Right renal pelvis (tissue), 4 donors: ENCODE data around the gene RFK. TPM values are rescaled to one million over a fixed set of nuclear protein-coding genes. Genes with fewer than 3 reads are reported as not detected.
A peak's percentile ranks its signal among the peaks of the same experiment; 100 is the strongest.

Experiments used
- DNase-seq, 4 donors: peaks; one replicate each; pipeline ENCODE4 v3.0.0-alpha.2; 2013; ENCODE audit warnings: low read depth in 4 of 4, low spot score in 3 of 4, missing footprints in 1 of 4
- polyA plus RNA-seq, 4 donors: library from polyadenylated mRNA; unstranded; fragments of 120-200 nt; gene quantifications; one replicate each; pipeline ENCODE4 v1.2.1, GENCODE V29; 2013; ENCODE audit not compliant: insufficient read length in 4 of 4

The RFK gene
- polyA plus RNA-seq, 4 donors, result 26.5 to 39.6 (median 38.1) TPM

DNA sequence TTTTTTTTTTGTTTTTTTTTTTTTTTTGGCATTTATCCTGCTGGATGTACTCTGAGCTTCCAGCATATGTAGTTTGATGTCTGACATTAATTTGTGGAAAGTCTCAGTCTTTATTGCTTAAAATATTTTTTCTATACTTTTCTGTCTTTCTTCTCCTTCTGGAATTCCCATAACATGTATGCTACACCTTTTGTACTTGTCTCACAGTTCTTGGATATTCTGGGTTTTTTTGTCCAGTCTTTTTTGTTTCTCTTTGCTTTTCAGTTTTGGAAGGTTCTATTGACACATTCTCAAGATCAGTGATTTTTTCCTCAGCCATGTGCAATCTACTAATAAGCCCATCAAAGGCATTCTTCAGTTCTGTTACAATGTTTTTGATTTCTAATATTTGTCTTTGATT lies 19.4 kb upstream of the RFK start:
- no peak for DNase-seq

DNA sequence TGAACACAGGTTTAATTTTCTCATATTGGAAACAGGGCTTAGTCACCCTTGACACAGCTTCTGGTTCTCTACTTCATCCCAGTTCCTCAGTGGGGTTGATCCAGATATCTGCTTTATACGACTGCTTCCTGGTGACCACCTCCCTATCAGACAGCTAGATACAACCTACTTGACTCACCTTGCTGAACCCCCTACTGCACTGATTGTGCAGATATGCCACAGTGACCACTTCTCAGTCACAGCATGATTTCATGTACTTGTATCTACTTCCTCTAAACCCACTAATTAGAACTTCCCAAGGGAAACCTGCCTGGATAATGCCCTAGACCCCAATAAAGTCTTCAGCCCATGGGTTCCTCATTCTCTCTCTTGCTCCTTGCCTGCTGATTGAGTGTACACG lies 18.4 kb upstream of the RFK start:
- no peak for DNase-seq

DNA sequence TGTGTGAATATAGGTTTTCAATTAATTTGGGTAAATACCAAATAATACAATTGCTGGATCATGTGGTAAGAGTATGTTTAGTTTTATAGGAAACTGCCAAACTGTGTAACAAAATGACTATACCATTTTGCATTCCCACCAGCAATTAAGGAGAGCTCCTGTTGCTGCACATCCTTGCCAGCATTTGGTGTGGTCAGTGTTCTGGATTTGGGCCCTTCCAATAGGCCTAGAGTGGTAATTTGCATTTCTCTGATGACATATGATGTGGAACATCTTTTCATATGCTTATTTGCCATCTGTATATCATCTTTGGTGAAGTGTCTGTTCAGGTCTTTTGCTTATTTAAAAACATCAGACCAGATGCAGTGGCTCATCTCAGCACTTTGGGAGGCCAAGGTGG lies 11.6 kb upstream of the RFK start:
- no peak for DNase-seq

DNA sequence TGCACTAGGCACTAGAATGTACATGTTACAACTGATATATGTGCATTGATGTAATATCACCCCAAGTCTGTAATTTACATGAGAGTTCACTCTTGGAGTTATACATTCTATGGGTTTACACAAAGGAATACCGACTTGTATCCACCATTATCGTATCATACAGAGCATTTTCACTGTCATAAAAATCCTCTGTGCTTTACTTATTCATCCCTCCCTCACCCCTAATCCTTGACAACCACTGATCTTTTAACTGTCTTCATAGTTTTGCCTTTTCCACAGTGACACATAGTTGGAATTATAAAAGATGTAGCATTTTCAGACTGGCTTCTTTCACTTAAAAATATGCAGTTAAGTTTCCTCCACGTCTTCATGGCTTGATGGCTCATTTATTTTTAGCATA lies 11.1 kb upstream of the RFK start:
- no peak for DNase-seq

DNA sequence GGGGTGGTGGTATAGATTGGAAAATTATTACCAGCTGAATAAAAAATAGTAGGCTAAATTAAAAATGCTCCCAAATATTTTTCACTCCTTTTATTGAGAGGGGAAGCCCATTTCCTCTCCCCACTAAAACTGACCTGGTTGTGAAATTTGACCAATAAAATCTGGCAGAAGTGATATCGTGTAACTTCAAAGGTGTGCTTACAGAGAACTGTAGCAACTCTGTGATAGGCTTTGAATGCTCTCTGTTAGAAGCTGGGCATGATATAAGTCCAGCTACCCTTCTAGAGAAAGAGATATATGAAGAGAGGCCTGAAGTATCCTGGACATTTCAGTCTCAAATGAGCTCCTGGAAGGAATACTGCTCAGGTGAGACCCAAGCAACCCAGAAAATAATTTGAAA lies 10.2 kb upstream of the RFK start:
- DNase-seq, result no peak

DNA sequence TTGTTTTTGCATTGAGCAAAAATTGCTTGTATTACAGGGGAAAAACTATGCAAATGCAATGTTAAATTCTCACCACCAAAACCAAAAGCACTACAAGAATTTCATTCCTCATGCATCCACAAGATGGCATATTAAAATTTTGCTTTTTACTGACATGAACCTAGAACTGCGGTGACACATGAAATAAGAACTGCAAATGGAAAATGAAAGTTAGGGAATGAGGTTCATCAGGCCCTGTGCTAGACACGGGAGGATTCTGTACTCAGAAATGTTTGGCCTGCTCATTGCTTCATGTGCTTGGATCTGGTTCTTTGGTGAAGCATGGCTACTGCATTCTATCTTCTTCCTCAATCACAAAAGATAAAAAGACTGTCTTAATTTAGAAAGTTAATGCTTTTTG lies 9.1 kb upstream of the RFK start:
- no peak for DNase-seq

DNA sequence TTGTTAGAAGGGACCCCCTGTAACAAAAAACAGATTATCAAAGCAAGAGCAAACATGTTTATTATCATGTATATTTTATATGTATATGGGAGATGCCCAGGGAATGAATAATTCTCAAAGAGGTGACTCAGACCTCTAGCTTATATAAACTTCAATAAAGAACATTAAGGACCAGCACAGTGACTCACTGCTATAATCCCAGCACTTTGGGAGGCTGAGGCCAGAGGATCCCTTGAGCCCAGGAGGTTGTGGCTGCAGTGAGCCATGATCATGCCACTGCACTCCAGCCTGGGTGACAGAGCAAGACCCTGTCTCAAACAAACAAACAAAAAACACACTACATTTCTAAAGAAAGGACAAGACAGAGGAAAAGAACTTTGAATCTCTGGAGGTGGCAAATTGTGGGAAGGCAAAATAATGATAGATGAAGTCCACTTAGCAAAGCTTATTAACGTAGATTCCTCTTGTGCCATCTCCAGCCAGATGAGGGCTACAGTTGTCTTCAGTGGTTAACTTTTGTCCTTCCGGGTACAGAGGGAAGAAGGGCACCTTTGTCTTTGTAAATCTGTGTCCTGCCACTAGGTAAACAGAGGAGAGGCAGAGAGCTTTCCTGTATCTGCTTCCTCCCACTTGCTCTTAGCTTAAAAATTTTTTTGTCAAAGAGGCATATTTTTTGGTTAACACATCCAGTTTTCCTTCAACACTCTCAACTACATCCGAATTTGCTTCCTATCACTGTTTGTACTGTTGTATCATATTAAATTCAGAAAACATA lies 7.5 kb upstream of the RFK start:
- DNase-seq, result no peak

DNA sequence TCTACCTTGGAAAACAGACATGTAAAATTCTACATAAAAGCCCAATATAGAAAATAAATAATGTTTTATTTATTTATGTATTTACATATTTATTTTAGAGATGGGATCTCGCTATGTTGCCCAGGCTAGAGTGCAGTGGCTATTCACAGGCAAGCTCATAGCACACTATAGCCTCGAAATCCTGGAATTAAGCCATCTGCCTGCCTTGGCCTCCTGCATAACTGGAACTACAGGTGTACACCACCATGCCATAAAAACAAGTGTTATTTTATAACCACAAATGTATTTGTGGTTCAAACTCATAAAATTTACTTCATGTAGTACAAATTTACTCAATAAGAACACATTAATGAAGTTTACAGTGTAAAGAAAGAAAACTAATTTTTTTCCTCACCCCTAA lies 7.0 kb upstream of the RFK start:
- DNase-seq, result no peak

DNA sequence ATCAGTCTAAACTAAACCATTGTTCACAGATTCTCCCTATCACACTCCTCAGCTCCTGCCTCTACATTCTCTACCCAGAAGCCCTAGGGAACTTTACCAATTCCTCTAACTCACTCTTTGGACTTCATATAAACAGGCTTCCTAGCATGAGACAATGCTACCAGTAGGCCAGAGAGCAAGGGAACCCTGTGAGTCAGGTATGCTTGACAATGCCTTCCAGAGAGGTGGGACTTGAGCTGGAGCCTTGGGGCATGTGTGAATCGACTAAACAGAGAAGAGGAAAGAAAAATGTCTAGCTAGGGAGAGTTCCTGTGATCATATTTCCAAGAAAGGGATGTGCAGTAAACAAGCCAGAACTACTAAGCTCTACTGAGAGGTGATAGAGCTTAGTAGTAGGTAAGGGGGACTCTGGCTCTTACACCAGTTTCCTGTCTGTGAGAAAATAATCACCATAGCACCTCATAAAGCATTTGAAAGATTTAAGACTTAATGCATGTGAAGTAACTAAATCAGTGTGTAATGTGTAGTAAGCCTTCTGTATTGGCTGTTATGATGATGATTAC lies 6.4 kb upstream of the RFK start:
- no peak for DNase-seq

DNA sequence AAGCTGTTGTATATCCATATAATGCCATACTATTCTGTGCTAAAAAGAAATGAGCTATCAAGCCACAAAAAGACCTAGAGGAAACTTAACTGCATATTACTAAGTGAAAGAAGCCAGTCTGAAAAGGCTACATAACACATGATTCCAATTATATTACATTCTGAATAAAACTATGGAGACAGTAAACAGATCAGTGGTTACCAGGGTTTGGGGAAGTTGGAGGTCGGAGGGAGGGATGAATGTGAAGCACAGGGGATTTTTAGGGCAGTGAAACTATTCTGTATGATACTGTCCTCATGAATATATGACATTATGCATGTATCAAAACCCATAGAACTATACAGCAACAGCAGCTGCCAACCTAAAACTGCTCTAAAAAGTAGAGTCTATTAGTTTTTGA lies 5.6 kb upstream of the RFK start:
- no peak for DNase-seq

DNA sequence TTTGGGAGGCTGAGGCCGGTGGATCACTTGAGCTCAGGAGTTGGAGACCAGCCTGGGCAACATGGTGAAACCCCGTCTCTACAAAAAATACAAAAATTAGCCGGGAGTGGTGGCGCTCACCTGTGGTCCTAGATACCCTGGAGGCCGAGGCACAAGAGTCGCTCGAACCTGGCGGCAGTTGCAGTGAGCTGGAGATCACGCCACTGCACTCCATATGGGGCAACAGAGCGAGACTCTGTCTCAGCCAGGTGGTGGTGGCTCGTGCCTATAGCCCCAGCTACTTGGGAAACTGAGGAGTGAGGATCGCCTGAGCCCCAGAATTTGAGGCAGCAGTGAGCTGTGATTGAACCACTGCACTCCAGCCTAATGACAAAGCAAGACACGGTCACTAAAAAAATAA lies 2.4 kb upstream of the RFK start:
- no peak for DNase-seq

DNA sequence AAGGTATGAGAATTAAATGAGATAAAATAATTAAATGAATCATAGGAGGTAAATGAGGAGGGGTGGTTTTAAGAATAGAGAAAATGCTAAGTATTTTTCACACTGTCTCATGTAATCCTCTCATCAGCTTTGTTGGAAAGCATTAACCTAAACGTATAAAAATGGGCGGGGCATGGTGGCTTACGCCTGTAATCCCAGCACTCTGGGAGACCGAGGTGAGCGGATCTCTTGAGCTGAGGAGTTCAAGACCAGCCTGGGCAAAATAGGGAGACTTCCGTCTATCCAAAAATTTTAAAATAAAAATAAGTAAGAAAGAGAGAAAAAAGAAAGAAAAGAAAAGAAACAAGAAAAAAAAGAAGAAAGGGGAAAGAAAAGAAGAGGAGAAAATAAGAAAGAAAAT lies 1.9 kb upstream of the RFK start:
- DNase-seq, result no peak

DNA sequence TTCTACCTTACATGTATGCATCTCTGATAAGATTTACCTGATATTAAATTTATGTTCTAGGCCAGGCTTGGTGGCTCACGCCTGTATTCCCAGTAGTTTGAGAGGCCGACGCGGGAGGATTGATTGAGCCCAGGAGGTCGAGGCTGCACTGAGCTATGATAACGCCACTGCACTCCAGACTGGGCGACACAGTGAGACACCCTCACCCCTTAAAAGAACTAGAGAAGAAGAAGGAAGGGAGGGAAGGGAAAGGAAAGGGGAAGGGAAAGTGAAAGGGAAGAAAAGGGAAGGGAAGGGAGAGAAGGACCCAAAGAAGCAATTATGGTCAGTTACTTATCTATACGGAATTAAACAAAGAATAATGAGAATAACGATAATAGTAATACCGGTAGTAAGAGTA lies 1.2 kb upstream of the RFK start:
- no peak for DNase-seq

DNA sequence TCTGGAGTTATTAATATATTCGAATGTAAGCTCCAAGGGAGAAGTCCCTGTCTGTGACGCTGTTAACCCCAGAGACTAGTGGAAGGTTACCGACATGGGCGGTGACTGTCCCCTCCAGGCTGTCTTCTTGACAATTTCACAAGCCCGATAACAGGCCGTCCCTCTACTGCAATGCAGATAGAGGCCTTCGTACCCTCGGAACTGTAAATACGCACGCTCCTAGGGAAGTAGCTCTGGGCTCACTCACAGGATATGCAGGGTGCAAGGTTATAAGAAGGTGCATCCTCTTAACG lies 680 bp upstream of the RFK start:
- DNase-seq, result no peak

DNA sequence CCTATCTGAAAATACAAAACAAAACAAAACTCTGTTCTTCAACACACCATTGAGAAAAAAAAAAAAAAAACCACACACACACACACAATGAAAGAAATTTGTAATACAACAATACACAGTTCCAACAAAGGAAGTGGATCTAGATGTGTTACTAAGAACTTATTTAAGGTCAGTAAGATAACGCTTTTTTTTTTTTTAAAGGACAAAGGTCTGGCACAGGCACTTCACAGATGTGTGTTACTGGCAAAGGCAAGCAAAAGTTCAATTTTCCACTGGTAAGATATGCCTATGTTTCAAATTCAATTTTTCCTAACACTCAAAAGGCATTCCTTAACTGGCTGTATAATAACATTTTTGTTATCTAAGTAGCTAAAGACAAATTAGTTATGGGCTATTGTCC lies 3.6 kb downstream of the RFK start:
- no peak for DNase-seq

DNA sequence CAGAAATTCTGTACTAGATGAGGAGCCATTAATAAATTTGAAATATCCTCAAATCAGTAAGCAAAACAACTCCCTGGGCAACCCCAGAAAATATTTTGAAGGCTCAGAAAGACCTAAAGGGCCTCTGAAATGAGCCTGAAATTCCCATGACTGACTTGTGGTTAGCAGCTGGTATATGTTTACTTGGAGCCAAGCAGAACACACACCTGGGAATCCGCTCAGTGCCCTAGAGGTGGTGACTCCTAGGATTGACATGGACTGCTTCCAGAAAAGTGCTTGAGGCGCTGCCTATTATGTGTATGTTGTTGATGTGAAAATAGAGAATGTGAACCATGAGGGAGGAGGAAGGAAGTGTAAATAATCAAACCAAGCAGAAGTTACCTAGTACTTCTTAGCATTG lies 14.7 kb downstream of the RFK start:
- no peak for DNase-seq

DNA sequence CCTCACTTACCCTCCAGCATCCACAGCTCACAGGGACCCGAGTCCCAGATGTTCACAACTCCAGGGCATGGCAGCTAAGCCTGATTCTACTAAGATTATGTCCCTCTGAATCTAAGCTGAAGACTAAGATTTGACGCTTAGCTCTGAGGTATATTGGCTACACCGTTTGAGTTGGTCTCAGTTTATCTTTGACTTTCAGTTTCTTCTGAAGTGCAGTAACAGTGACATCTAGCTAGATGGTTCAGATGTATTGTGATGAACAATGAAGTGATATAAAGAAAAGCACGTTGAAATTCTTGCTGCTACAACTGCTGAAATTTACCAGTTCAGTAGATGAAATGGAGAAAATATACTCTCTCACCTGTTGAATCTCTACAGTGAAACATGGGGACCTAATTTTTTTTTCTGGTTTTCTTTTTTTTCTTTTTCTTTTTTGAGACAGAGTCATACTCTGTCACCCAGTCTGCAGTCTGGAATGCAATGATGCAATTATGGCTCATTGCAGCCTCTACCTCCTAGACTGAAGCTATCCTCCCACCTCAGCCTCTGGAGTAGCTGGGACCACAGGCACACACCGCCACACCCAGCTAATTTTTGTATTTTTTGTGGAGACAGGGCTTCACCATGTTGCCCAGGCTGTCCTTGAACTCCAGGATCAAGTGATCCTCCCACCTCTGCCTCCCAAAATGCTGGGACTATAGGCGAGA lies 15.7 kb downstream of the RFK start:
- no peak for DNase-seq

DNA sequence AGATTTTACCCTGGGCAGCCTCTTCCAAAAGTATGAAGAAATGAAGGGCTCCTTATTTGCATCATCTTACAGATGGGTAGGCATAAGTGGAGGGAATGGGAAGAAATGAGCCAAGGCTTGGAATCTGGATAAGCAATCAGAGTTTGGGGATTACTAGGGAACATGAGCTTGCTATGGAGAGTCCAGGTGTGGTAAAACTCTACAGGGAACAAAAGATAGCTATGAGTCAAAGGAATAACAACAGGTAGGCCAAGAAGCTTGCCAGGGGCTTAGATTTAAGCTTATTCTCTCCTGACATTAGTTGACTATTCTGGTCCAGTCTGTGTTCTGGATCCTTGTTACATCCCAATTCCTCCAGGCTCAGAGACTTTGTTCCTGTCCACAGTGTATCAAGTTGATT lies 16.4 kb downstream of the RFK start:
- no peak for DNase-seq

DNA sequence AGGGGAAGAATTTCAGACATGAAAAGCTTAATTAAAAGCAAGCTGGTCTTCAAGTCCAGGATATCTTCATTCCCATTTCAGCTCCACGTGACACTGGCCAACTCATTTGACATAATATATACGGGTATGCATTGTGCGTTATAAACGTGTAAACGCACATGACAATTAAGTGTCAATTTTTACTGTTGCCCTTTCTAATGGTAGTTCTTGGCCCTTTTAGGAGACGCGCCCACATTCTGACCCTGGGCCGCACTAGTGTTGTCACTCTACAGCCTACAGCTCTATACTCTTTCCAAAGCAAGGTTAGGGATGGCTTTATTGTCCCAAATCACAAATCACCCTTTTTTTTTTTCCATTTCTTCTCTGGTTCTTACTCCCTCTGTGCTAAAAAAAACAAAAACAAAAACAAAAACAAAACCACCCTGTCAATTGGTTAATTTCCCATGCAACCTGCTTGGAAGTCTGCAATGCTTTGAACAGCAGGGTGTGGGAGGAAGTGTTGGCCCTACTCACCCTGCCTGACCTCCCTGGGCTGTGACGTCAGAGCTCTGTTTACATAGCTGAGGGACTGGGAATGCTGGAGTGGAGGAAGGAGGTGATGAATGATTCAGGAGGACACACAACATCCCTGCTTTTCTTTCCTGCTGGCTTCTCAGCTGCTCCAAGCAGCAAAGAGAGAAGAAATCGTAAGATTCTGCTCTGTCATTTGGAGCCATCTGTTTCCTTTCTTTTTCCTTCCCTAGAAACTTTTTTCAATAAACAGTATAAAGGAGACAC lies 19.3 kb downstream of the RFK start:
- peak; percentile 54 to 69 (median 62) for DNase-seq

DNA sequence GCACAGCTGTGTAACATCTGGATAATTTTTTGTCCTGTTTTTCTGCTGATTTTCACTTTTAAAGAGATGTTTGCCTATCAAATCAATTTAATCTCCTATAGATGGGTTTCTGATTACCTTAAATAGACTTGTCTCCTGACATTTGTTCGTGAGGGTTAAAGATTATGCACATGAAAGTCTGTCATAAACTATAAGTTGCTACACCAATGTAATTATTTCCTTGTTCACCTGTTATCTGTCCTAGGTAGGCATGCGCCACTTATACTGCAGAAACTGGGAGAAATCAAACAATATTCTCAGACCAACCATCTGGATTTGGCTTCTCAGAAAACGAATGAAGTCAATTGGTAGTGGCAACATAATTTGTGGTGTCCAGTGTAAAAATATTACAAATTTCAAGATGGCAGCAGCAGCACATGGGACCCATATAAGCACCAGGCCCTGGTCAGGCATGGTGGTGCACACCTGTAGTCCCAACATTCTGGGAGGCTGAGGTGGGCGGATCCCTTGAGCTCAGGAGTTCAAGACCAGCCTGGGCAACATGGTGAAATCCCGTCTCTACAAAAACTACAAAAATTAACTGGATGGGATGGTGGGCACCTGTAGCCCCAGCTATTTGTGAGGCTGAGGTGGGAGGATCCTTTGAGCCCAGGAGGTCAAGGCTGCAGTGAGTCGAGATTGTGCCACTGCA lies 20.3 kb downstream of the RFK start:
- DNase-seq, result no peak

DNA sequence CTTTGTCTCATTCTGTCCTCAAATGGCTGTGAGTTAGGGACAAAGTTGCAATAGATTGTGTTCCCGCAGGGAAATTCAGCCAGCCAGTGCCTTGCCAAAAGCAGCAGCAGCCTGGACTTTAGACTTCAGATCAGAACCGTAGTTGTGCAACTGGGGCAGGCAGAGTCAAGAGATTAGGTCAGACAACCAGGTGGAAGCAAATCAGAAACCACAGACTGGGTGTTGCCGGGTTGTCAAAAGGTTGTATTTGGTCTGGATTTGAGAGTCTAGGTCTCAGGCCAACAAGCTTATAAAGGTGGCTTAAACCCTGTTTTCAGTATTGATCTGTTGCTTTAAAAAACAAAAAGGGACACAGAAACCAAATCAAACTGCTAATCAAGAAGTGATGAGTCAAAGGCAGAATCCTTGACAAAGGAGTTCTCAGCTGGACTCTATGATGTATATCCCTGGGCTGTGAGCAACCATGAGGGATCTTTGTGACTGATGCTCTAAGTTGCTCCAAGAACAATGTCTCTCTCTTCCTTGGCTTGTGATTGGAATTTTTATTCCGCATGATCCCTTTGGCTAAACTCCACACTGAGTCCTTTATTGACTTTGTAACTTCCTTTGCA lies 20.9 kb downstream of the RFK start:
- DNase-seq, result no peak
